Stimulated activated CD4-positive, alpha-beta T cell treated with anti-CD3 and anti-CD28 coated beads, Interleukin-4, amount 100 ng/mL, for 24 hours (primary cell): ENCODE results near the gene FXR2.

Experiments used
- DNase-seq: peaks from one replicate; pipeline ENCODE4 v3.0.0-alpha.2; 2020

Gene FXR2

GRCh38 chr17:7544911-7545310, 69.8 kb downstream of the FXR2 start:
- no peak for DNase-seq
